Skeletal muscle satellite cell (primary cell): ENCODE measurements around the gene ADGRG3.

Experiments used
- H3K27me3 ChIP-seq: 2 replicates; pipeline ENCODE4 v1.7.0; 2013; ENCODE audit warnings: low read length; ENCODE audit not compliant: control insufficient read depth, insufficient read depth
- H3K36me3 ChIP-seq: 2 replicates; pipeline ENCODE4 v1.7.0; 2013; ENCODE audit warnings: mild to moderate bottlenecking, control low read depth, low read length; ENCODE audit not compliant: insufficient read depth
- H3K4me1 ChIP-seq: 2 replicates; pipeline ENCODE4 v1.7.0; 2013; ENCODE audit warnings: low read length; ENCODE audit not compliant: control insufficient read depth, insufficient read depth
- H3K4me2 ChIP-seq: 2 replicates; pipeline ENCODE4 v1.7.0; 2013; ENCODE audit warnings: mild to moderate bottlenecking, low read length
- H3K4me3 ChIP-seq: 2 replicates; pipeline ENCODE4 v1.7.0; 2013; ENCODE audit warnings: low read length
- H3K9ac ChIP-seq: 2 replicates; pipeline ENCODE4 v1.7.0; 2013; ENCODE audit warnings: mild to moderate bottlenecking, low read depth, low read length, moderate library complexity
- H3K9me3 ChIP-seq: replicated peaks from 2 replicates; pipeline ENCODE4 v1.7.0; 2013; ENCODE audit warnings: mild to moderate bottlenecking, control low read depth, low read length

ADGRG3 gene

DNA sequence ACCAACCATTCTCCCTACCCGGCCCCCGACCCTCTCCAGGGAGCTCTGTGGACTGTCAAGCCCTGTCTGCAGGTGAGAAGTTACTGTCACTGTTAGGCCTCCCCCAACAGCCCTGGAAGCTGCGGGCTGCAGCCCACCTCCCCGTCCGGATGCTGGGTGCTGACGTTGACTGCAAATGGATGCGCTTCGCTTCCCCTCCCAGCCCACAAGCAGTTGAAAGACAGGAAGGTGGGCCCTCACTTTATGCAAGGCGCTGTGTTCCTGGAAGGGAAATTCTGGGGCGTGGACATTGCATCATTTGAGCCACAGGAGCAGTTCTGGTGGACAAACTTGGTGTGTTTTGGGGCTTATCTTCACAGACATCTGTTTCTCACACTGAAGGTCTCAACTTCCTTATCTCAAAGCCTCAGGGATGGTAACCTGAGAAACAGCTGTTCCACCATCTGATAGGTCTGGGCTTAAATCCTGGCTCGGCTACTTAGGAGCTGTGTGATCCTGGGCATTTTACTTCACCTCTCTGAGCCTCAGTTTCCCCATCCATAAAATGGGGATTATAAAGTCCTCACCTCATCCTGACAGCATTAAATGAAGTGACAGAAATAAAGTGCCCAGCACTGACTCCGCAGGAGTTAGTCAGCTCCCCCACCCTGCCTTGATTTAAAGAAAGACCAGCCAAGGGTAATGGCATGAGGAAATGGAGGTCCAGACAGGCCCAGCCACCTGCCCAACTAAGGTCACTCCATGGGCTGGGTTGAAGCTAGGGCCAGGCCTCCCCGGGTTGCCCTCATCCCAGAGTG, 21.9 kb downstream of the ADGRG3 start:
- no peaks in the 10 kb centered on the region for H3K4me1 ChIP-seq
- no peak overlapping the region for H3K4me3 ChIP-seq
- H3K27me3 ChIP-seq = peaks cover 75% of the 10 kb centered on the region
- H3K9ac ChIP-seq = no peak overlapping the region
- no peak overlapping the region for H3K4me2 ChIP-seq
- no peaks in the 10 kb centered on the region for H3K9me3 ChIP-seq
- no peaks in the 10 kb centered on the region for H3K36me3 ChIP-seq

DNA sequence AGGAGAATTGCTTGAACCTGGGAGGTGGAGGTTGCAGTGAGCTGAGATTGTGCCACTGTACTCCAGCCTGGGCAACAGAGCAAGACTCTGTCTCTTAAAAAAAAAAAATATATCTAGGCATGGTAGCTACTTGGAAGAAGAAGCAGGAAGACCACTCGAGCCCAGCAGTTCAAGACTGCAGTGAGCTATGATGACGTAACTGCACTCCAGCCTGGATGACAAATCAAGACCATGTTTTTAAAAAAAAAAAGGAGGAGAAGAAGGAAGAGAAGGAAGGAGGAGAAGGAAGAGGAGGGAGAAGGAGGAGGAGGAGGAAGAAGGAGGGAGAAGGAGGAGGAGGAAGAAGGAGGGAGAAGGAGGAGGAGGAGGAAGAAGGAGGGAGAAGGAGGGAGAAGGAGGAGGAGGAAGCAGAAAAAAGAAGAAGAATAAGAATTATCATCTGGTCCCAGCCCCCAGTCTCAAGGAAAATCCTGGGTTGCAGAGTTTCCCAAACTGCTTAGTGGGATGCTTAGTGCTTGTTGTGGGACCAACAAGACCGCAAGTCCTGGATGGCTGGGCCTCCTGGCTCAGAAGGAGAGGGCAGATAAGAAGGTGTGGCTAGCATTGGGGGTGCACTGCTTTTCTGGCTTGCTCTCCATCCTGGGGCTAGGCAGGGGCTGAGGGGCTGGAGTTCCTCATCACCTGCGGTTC, 22.8 kb downstream of the ADGRG3 start:
- H3K27me3 ChIP-seq = peaks cover 77% of the 10 kb centered on the region
- H3K4me2 ChIP-seq = no peak overlapping the region
- no peak overlapping the region for H3K4me3 ChIP-seq
- no peaks in the 10 kb centered on the region for H3K4me1 ChIP-seq
- no peak overlapping the region for H3K9ac ChIP-seq
- H3K9me3 ChIP-seq = no peaks in the 10 kb centered on the region
- H3K36me3 ChIP-seq = no peaks in the 10 kb centered on the region

DNA sequence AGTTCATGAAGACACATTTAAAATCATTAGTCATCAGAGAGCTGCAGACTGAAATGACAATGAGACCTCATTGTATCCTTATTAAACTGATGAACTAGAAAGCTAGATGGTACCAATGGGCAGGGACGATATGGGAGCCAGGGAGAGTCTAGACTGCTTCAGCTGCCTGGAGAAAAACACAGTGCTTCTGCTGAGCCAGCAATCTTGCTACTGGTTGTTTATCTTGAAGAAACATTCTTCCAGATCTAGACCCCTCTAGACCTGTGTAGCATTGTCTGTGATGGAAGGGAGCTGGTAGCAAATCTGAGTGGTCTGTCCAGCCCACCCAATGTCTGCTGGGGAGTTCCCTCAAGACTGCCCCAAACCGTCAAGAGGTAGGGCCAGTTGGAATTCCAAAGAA, 24.5 kb downstream of the ADGRG3 start:
- H3K4me2 ChIP-seq = no peak overlapping the region
- H3K9me3 ChIP-seq = no peaks in the 10 kb centered on the region
- no peaks in the 10 kb centered on the region for H3K4me1 ChIP-seq
- H3K27me3 ChIP-seq = peaks cover 73% of the 10 kb centered on the region
- H3K4me3 ChIP-seq = no peak overlapping the region
- no peaks in the 10 kb centered on the region for H3K36me3 ChIP-seq
- no peak overlapping the region for H3K9ac ChIP-seq

DNA sequence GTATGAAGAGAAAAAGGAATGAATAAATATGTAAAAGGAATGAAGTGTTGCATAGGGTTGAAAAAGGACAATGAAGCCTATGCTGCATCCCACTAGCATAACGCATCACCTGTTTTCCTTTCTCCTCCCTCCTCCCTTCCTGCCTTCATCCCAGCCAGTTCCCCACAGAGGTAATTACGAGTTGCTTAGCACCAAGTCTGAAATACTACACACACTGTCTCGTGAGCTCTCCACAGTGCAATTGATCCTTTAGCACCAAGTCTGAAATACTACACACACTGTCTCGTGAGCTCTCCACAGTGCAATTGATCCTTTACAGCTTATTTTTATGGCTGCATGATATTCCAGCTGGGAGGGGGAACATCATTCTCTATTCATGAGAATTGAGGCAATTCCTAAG, 25.4 kb downstream of the ADGRG3 start:
- Histone ChIP-seq H3K4me3 (no peak overlapping the region), H3K4me2 (no peak overlapping the region), H3K36me3 (no peaks in the 10 kb centered on the region), H3K9ac (no peak overlapping the region), H3K4me1 (no peaks in the 10 kb centered on the region), H3K9me3 (no peaks in the 10 kb centered on the region), H3K27me3 (peaks cover 64% of the 10 kb centered on the region)

DNA sequence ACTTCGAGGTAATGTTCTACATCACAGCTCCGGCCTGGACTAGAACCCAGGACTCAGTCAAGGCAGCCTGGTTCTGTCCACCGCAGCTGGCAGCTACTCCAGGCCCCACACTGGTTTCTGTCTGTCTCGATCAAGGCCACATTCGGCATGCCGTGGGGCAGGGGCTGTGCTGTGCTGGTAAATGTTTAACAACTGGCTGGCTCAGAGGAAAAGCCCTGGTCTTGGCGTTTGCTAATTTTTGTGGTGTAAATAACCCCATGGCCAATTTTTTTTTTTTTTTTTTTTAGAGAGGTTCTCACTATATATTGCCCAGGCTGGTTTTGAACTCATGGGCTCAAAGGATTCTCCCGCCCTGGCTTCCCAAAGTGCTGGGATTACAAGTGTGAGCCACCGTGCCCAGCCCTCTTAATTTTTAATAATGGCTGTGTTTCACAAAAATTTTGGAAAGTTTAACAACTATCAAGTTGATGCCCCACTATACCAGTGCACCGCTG, 26.2 kb downstream of the ADGRG3 start:
- no peaks in the 10 kb centered on the region for H3K36me3 ChIP-seq
- H3K9ac ChIP-seq = no peak overlapping the region
- H3K27me3 ChIP-seq = peaks cover 59% of the 10 kb centered on the region
- H3K4me3 ChIP-seq = no peak overlapping the region
- no peaks in the 10 kb centered on the region for H3K4me1 ChIP-seq
- H3K9me3 ChIP-seq = no peaks in the 10 kb centered on the region
- H3K4me2 ChIP-seq = no peak overlapping the region

DNA sequence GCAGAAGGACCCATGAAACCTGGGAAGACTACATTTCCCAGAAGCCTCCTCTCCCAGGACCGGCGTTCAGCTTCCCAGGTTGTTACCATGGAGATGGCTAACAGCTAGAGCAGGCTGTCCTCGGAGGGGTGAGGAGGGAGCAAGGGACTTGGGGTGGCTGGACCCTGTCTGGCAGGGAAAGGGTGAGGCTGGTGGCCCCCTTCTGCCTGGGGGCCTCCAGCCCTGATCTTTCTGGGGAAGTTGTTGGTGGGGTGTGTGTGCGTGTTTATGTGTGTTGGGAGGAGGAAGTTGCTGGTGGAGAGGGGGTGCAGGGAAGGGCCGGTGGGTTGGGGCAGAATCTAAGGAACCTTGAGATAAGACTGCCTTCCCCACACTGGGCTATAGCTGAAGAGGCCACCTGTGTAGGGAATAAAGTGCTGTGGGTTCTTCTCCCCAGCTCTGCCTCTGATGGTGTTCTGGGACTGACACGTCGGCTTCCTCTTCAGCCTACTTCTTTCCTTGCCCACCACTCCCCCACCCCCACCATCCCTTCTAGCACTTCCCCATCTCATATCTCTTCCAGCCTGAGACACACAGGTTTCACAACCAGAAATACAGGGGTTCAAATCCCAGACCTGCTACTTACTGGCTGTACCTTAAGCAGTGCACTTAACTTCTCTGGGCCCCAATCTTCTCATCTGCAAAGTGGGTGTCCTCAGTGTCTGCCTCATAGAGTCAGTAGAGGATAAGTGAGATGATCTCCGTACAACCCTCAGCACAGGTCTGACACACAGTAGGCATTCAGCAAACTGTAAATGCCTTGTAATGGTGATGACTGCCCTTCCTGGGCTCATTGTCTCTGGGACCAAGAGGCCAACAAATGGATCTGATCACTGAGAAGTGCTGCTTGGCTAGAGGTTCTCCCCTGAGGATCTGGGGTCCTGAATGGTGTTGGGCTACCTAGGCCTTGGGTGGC, 26.9 kb downstream of the ADGRG3 start, which contains the start of gene DRC7:
TSS of gene DRC7 (plus strand) at position 82 of the 955 bp plus-strand sequence. CDS start 3,144 bp downstream, outside the sequence.
- Histone ChIP-seq H3K36me3 (no peaks in the 10 kb centered on the region), H3K9ac (no peak within 1 kb of the TSS), H3K4me1 (no peaks in the 10 kb centered on the region), H3K9me3 (no peaks in the 10 kb centered on the region), H3K27me3 (peaks cover 55% of the 10 kb centered on the region), H3K4me2 (no peak within 1 kb of the TSS), H3K4me3 (no peak within 1 kb of the TSS)

DNA sequence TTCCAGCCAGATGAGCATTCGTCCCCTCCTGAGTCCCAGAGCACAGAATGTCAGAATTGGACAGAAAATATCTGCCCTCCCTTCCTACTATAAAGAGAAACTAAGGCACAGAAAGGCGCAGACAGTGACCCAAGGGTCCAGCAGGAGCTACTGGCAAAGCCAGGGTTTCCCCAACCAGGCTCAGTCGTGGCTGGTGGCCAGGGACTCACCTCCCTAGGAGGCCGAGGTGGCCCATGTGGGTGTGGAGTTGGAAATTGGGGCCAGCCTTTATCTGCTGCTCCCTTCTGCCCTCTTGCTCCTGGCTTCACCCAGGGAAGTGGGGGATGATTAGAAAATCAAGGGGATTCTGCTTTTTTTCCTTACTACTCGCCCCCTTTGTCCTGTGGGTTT, 27.6 kb downstream of the ADGRG3 start:
- no peaks in the 10 kb centered on the region for H3K4me1 ChIP-seq
- no peak overlapping the region for H3K9ac ChIP-seq

DNA sequence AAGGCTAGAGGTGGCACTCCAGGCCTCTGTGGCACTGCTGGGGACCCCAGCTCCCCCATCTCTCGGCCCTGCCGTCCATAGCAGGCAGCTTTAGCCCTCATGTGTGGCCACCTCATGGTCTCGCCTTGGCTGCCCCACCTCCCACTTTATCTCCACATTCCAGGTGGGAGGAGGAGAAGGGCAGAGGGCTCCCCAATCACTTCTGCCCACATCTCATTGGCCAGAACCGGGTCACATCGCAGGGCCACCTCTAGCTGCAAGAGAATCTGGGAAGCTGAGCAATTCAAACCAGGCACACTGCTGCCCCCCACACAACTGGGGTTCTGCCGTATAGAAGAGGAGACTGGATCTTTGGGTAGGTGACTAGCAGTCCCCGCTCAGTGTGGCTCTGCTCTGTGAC, 28.1 kb downstream of the ADGRG3 start:
- Histone ChIP-seq H3K4me2 (no peak overlapping the region), H3K9me3 (no peaks in the 10 kb centered on the region), H3K9ac (no peak overlapping the region), H3K36me3 (no peaks in the 10 kb centered on the region), H3K4me1 (no peaks in the 10 kb centered on the region), H3K27me3 (peaks cover 50% of the 10 kb centered on the region), H3K4me3 (no peak overlapping the region)

More for the DNA sequence above, 27.6 kb downstream of the ADGRG3 start:
- Histone ChIP-seq H3K9me3 (no peaks in the 10 kb centered on the region), H3K4me3 (no peak overlapping the region), H3K27me3 (peaks cover 50% of the 10 kb centered on the region), H3K36me3 (no peaks in the 10 kb centered on the region), H3K4me2 (no peak overlapping the region)

DNA sequence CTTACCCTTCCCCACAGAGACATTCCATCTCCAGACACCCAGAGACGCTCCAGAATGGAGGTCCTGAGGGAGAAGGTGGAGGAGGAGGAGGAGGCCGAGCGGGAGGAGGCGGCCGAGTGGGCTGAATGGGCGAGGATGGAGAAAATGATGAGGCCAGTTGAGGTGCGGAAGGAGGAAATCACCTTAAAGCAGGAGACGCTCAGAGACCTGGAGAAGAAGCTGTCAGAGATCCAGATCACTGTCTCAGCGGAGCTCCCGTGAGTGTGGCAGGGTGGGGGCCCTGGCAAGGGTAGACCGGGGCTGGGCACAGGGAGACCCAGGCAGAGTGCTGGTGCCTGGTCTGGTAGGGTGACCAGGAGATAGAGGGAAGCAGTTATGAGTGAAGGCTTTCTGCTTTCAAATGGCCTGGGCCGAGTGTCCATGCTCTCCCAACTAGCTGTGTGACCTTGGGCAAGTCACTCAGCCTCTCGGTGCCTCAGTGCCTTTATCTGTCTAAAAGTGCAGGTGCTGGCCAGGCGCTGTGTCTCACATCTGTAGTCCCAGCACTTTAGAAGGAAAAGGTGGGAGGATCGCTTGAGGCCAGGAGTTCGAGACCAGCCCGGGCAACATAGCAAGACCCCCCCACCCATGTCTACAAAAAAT, 29.9 kb downstream of the ADGRG3 start:
- no peaks in the 10 kb centered on the region for H3K9me3 ChIP-seq
- H3K4me3 ChIP-seq = no peak overlapping the region
- H3K4me1 ChIP-seq = no peaks in the 10 kb centered on the region
- no peaks in the 10 kb centered on the region for H3K36me3 ChIP-seq
- peaks cover 41% of the 10 kb centered on the region for H3K27me3 ChIP-seq
- no peak overlapping the region for H3K4me2 ChIP-seq
- H3K9ac ChIP-seq = no peak overlapping the region

DNA sequence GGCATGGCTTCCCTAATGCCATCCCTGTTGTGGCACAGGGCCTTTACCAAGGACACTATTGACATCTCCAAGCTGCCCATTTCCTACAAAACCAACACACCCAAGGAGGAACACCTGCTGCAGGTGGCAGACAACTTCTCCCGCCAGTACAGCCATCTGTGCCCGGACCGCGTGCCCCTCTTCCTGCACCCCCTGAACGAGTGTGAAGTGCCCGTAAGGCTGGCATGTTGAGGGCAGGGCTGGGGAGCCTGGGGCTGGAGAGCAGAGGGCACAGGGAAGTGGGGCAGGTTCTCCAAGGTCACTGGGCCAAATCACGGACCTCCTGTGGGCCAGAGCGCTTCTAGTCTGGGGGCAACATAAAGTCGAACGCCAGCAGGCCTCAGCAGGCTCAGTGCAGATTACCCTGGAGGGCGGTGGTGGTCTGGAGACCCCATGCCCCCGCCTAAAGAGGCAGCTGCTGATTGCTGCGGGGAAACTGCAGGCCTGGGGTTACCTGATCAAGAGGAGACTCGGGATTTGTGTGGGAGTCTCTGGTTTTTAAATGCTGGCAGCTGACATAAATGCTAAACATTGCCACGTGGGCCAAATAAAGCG, 30.8 kb downstream of the ADGRG3 start:
- H3K27me3 ChIP-seq = peaks cover 35% of the 10 kb centered on the region
- H3K9me3 ChIP-seq = no peaks in the 10 kb centered on the region
- H3K4me1 ChIP-seq = no peaks in the 10 kb centered on the region
- no peaks in the 10 kb centered on the region for H3K36me3 ChIP-seq
- H3K4me3 ChIP-seq = no peak overlapping the region
- H3K9ac ChIP-seq = no peak overlapping the region
- no peak overlapping the region for H3K4me2 ChIP-seq
